B cell (primary cell): ENCODE data around the gene ALG9. TPM values are rescaled to one million over a fixed set of nuclear protein-coding genes. Genes with fewer than 3 reads are reported as not detected.

Source experiments
- ATAC-seq: fragments of 200-7000 bp; cut with Tn5 transposase; one replicate; pipeline ENCODE4 v1.10.0; 2021; ENCODE audit warnings: low read depth, mild to moderate bottlenecking, moderate number of reproducible peaks, moderate library complexity
- CTCF ChIA-PET: fragments of 350-600 bp; sonication (Branson Sonifier 250); formaldehyde crosslinking; loops from one replicate; lab custom pipeline; 2021; ENCODE audit warnings: antibody characterized with exemption, inconsistent platforms; lab: Charles Lee
- POLR2A ChIA-PET: fragments of 350-600 bp; sonication (Branson Sonifier 250); formaldehyde crosslinking; loops from one replicate; lab custom pipeline; 2021; ENCODE audit warnings: antibody characterized with exemption; lab: Charles Lee
- DNase-seq: peaks from one replicate; pipeline ENCODE4 v3.0.0; 2013
- H2AFZ ChIP-seq: 2 replicates; pipeline ENCODE4 v1.6.1; 2012; ENCODE audit warnings: mild to moderate bottlenecking, low read depth, low read length; ENCODE audit not compliant: insufficient read depth, poor library complexity, severe bottlenecking
- H3K27ac ChIP-seq, 2 donors: 1 replicate in 1 of 2; 2 replicates in 1 of 2; pipeline ENCODE4 v1.5.1; 2012 to 2013; ENCODE audit warnings: low read length in 2 of 2, mild to moderate bottlenecking in 2 of 2, moderate library complexity in 1 of 2
- H3K27me3 ChIP-seq, 4 experiments: fragments of 200-600 bp in 1 of 4; sonication (generic) in 1 of 4; replicated peaks in 1 of 4; 1 replicate in 2 of 4; 2 replicates in 2 of 4; pipeline versions ENCODE4 v1.6.1 to v1.7.0; 2013 to 2016; ENCODE audit warnings: low read length in 3 of 4, mild to moderate bottlenecking in 2 of 4, mixed read lengths in 1 of 4, moderate library complexity in 1 of 4; ENCODE audit not compliant: insufficient read depth in 4 of 4, control insufficient read depth in 3 of 4; ENCODE audit errors: control extremely low read depth in 1 of 4
- H3K36me3 ChIP-seq, 2 experiments: replicated peaks in 1 of 2; 1 replicate in 1 of 2; 2 replicates in 1 of 2; pipeline versions ENCODE4 v1.6.1 to v1.7.1; 2013; ENCODE audit warnings: low read length in 1 of 2; ENCODE audit not compliant: insufficient read depth in 2 of 2, control insufficient read depth in 1 of 2; ENCODE audit errors: control extremely low read depth in 1 of 2, extremely low read depth in 1 of 2
- H3K4me1 ChIP-seq, 2 donors: fragments of 200-600 bp in 1 of 2; sonication (generic) in 1 of 2; 1 replicate in 1 of 2; 2 replicates in 1 of 2; pipeline versions ENCODE4 v1.5.1 to v1.6.1; 2013 to 2017; ENCODE audit warnings: low read length in 2 of 2; ENCODE audit not compliant: control insufficient read depth in 2 of 2, insufficient read depth in 2 of 2
- H3K4me2 ChIP-seq: replicated peaks from 2 replicates; pipeline ENCODE3; 2012; ENCODE audit warnings: mild to moderate bottlenecking, low read depth, low read length; ENCODE audit not compliant: poor library complexity, severe bottlenecking
- H3K4me3 ChIP-seq, 5 experiments: fragments of 200-600 bp in 1 of 5; sonication (generic) in 1 of 5; 1 replicate in 3 of 5; 2 replicates in 2 of 5; pipeline versions ENCODE4 v1.5.1 to v1.7.0; 2011 to 2016; ENCODE audit warnings: low read length in 4 of 5, mild to moderate bottlenecking in 4 of 5, low read depth in 2 of 5, control low read depth in 1 of 5, moderate library complexity in 1 of 5; ENCODE audit not compliant: insufficient read depth in 1 of 5; ENCODE audit errors: control extremely low read depth in 1 of 5, extremely low read depth in 1 of 5
- H3K79me2 ChIP-seq: fragments of 200-600 bp; sonication (generic); one replicate; pipeline ENCODE4 v1.6.0; 2016; ENCODE audit warnings: low read length; ENCODE audit not compliant: control insufficient read depth, insufficient read depth
- H3K9ac ChIP-seq: fragments of 200-600 bp; sonication (generic); 2 replicates; pipeline ENCODE4 v1.6.1; 2017; ENCODE audit warnings: mild to moderate bottlenecking, low read length, moderate library complexity
- H3K9me3 ChIP-seq, 3 donors: one replicate each; pipeline versions ENCODE4 v1.6.1 to v1.7.1; 2013; ENCODE audit warnings: low read length in 2 of 3; ENCODE audit not compliant: control insufficient read depth in 2 of 3, insufficient read depth in 1 of 3; ENCODE audit errors: control extremely low read depth in 1 of 3
- H4K20me1 ChIP-seq: 2 replicates; pipeline ENCODE4 v1.6.0; 2012; ENCODE audit warnings: mild to moderate bottlenecking, low read length; ENCODE audit not compliant: insufficient read depth, control insufficient read depth, poor library complexity, severe bottlenecking
- H3K27ac Mint-ChIP-seq: one replicate; pipeline ENCODE4 v1.8.0; 2021; ENCODE audit warnings: mixed read lengths
- H3K27me3 Mint-ChIP-seq: one replicate; pipeline ENCODE4 v1.8.0; 2021; ENCODE audit warnings: mixed read lengths
- H3K4me1 Mint-ChIP-seq: one replicate; pipeline ENCODE4 v1.8.0; 2021; ENCODE audit warnings: mixed read lengths
- H3K4me3 Mint-ChIP-seq: one replicate; pipeline ENCODE4 v1.8.0; 2021; ENCODE audit warnings: mixed read lengths
- H3K9me3 Mint-ChIP-seq: one replicate; pipeline ENCODE4 v1.8.0; 2022; ENCODE audit warnings: mixed read lengths; ENCODE audit not compliant: insufficient read depth
- EZH2 ChIP-seq: IDR thresholded peaks from 2 replicates; pipeline ENCODE4 v1.6.1; 2012; ENCODE audit warnings: borderline replicate concordance, low read depth, mild to moderate bottlenecking, moderate library complexity, low read length; ENCODE audit not compliant: insufficient read depth, poor library complexity, severe bottlenecking
- WGBS: methylation state at CpG from one replicate; pipeline ENCODE4 v1.1.5; 2013; ENCODE audit warnings: missing lambda C conversion rate; ENCODE audit not compliant: insufficient coverage; 5-methylcytosine and 5-hydroxymethylcytosine counted together
- intact Hi-C: fragments of 100-400 bp; cut with micrococcal nuclease; formaldehyde crosslinking; loops from one replicate; pipeline ENCODE4 v1.10.0; 2022
- polyA plus RNA-seq: library from polyadenylated mRNA; depleted of rRNA; stranded (reverse); fragments of >200 nt; gene quantifications from 2 replicates; pipeline ENCODE4 v1.2.3, GENCODE V29; 2012
- total RNA-seq, 2 donors: library from RNA; stranded (reverse); fragments of 120-200 nt in 1 of 2; gene quantifications; 1 replicate in 1 of 2; 2 replicates in 1 of 2; pipeline versions ENCODE4 v1.2.3 to v1.2.4, GENCODE V29; 2013 to 2022
- TF ChIP-seq, protein P1 (sequence below): fragments of 200-600 bp; IDR thresholded peaks from one replicate; pipeline ENCODE4 v1.8.0; 2022; ENCODE audit warnings: antibody characterized with exemption, mild to moderate bottlenecking

Gene ALG9
- total and polyA plus RNA-seq, 2 donors (not counting 1 experiment from before 2014, with no cell fraction given), result 21.2 to 29.9 TPM

DNA sequence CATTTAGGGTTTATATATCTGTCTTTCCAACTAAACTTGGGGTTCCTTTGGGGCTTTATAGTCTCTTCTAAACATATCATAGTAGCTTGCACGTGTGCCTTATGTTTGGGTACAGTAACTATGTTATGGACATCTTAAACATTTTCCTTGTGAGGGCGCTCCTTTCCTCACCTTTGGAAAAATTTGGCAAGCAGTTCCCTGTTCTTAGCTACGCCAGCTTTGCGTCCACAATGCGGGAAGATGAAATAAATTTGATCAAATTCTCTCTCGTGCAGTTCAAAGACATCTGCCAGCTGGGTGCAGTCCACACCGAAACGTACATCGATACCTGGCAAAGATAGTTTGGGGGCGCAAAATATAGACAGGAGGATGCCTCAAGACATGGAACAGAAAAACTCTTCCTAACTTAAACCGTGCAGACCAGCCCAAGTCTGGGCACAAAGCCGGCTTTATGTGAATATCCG, 7.0 kb upstream of the ALG9 start:
- Histone ChIP-seq H3K4me1 (peaks cover 12 to 14% of the 10 kb centered on the region in 2 donors), H3K9me3 (no peaks in the 10 kb centered on the region), H3K9ac (peak overlapping the region; percentile 80), H3K27me3 (no peaks in the 10 kb centered on the region), H3K27ac (peak overlapping the region; percentile 88 to 97), H3K79me2 (no peaks in the 10 kb centered on the region), H2AFZ (peak overlapping the region; percentile 82), H3K36me3 (peaks cover 2 to 4% of the 10 kb centered on the region in 2 experiments), H3K4me2 (peak overlapping the region; percentile 81), H3K4me3 (peak overlapping the region; percentile 58 to 93 (median 75)), H4K20me1 (no peaks in the 10 kb centered on the region)
- POLR2A ChIA-PET, result interaction anchor here (0.6 kb wide), 1 partner anchor 9 kb away, joined by 4 read pairs; no protein-coding TSS in a partner anchor
- 1% methylated on average over 12 of the region's 13 CpGs for WGBS
- no peak for ATAC-seq
- TF ChIP-seq, protein P1, sequence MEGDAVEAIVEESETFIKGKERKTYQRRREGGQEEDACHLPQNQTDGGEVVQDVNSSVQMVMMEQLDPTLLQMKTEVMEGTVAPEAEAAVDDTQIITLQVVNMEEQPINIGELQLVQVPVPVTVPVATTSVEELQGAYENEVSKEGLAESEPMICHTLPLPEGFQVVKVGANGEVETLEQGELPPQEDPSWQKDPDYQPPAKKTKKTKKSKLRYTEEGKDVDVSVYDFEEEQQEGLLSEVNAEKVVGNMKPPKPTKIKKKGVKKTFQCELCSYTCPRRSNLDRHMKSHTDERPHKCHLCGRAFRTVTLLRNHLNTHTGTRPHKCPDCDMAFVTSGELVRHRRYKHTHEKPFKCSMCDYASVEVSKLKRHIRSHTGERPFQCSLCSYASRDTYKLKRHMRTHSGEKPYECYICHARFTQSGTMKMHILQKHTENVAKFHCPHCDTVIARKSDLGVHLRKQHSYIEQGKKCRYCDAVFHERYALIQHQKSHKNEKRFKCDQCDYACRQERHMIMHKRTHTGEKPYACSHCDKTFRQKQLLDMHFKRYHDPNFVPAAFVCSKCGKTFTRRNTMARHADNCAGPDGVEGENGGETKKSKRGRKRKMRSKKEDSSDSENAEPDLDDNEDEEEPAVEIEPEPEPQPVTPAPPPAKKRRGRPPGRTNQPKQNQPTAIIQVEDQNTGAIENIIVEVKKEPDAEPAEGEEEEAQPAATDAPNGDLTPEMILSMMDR, result no peak
- no peak for TF ChIP-seq EZH2
- DNase-seq, result no peak
- Mint-ChIP-seq H3K27ac (peak overlapping the region; percentile 98), H3K4me1 (peaks cover 16% of the 10 kb centered on the region), H3K4me3 (peak overlapping the region; percentile 94), H3K9me3 (peaks cover 4% of the 10 kb centered on the region), H3K27me3 (no peaks in the 10 kb centered on the region)
- intact Hi-C loops, result loop anchor here (1.0 to 5.0 kb wide), 6 partner anchors 104 to 1434 kb away; partner anchors contain the start of genes DLAT, NKAPD1, PIH1D2 and SIK2
- CTCF ChIA-PET, result interaction anchor here (0.6 to 1.6 kb wide), 5 partner anchors 8 to 274 kb away, joined by 3 to 6 read pairs (median 6); no protein-coding TSS in a partner anchor

GRCh38 chr11:111871693-111872161, 346 bp upstream of the ALG9 start:
- Histone ChIP-seq H3K27me3 (no peaks in the 10 kb centered on the region), H3K36me3 (peaks cover 2 to 18% of the 10 kb centered on the region in 2 experiments), H4K20me1 (no peaks in the 10 kb centered on the region), H3K9me3 (no peaks in the 10 kb centered on the region), H3K4me2 (peak overlapping the region; percentile 81), H3K9ac (peak overlapping the region; percentile 87), H3K4me1 (peaks cover 13 to 14% of the 10 kb centered on the region in 2 donors), H3K4me3 (peak overlapping the region; percentile 62 to 81 (median 80)), H2AFZ (peak overlapping the region; percentile 86), H3K27ac (peak overlapping the region; percentile 72 to 91), H3K79me2 (peaks cover 8% of the 10 kb centered on the region)
- ATAC-seq (no peak), DNase-seq (no peak)
- no peaks in the 10 kb centered on the region for H3K27me3 Mint-ChIP-seq
- H3K4me3 Mint-ChIP-seq, result peak overlapping the region; percentile 94
- ChIA-PET POLR2A (interaction anchor here (0.7 to 1.5 kb wide), 5 partner anchors 8 to 269 kb away, joined by 3 to 5 read pairs (median 3); partner anchors contain the start of genes SDHD, SIK2 and TIMM8B), CTCF (interaction anchor here (0.6 to 2.1 kb wide), 11 partner anchors 8 to 285 kb away, joined by 3 to 10 read pairs (median 4); no protein-coding TSS in a partner anchor)
- peaks cover 16% of the 10 kb centered on the region for H3K4me1 Mint-ChIP-seq
- TF ChIP-seq, protein P1, result no peak
- intact Hi-C loops, result loop anchor here (1.0 to 2.0 kb wide), 5 partner anchors 8 to 269 kb away; partner anchors contain the start of genes CFAP68, FDXACB1, SDHD and SIK2
- peak overlapping the region; percentile 94 for H3K27ac Mint-ChIP-seq
- H3K9me3 Mint-ChIP-seq, result no peaks in the 10 kb centered on the region
- no CpG with 5 or more reads among the region's 5 CpGs for WGBS
